Measurements from ENCODE around the gene COL23A1.
"Not testable (repeated sequence)": the region's sequence is repeated elsewhere in the genome, so short reads cannot be mapped to it uniquely, and the experiment has no call there.

Gene COL23A1

DNA sequence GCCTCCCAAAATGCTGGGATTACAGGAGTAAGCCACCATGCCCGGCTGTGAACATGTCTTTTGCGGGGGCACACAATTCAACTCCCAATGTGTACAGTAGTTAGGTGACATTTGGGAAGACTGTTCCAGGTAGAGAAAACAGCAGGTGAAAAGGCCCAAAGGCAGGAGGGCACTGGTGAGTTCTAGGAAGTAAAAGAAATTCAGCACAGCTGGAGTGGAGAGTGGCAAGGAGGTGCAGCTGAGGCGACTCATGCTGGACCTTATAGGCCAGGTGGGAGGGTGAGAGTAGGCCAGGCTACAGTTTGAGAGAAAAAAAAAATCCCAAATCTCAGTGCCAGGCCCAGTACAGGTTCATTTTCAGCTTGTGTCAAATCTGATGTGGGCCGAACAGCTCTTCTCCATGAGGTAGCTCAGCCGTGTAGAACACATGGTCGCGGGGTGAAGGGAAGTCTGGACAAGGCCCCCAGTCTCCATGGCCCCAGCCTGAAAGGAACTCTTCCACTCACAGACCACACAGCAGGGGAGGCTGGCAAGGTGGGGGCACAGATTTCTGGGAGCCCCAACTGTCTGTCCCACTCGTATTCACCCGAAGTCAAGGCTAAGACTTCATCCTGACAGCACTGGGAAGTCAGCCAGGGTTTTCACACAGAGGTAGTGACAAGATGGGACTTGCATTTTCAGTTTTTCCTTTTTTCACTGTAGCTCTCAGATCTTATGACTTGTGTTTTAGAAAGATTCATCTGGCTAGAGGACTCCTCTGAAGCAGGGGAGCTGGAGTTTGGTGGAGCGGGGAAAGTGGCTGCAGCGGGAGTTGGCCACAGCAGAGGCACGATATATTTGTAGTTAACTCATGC, 390.4 kb downstream of the COL23A1 start:
- no peak for DNase-seq

DNA sequence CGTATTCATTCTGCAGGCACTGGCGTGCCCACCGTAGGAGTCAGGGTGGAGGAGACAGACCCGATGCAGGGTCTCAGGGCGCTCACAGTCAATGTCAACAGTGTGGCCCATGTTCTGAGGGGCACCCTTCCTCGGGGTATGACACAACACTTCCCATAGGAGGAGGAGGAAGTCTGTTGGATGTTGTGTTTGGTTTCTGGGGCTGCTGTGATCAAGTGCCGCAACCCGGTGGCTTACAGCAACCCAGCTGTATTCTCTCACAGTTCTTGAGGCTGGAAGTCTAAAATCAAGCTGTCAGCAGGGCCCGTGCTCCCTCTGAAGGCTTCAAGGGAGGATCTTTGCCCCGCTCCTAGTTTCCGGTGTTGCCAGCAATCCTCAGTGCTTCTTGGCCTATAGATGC, 391.5 kb downstream of the COL23A1 start:
- DNase-seq: no peak

DNA sequence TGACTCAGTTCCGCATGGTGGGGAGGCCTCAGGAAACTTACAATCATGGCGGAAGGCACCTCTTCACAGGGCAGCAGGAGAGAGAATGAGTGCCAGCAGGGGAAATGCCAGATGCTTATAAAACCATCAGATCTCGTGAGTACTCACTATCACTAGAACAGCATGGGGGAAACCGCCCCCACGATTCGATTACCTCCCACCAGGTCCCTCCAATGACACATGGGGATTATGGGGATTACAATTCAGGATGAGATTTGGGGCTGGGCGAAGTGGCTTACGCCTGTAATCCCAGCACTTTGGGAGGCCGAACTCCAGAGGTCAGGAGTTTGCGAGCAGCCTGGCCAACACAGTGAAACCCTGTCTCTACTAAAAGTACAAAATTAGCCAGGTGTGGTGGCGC, 392.0 kb downstream of the COL23A1 start:
- DNase-seq: not testable (repeated sequence)

DNA sequence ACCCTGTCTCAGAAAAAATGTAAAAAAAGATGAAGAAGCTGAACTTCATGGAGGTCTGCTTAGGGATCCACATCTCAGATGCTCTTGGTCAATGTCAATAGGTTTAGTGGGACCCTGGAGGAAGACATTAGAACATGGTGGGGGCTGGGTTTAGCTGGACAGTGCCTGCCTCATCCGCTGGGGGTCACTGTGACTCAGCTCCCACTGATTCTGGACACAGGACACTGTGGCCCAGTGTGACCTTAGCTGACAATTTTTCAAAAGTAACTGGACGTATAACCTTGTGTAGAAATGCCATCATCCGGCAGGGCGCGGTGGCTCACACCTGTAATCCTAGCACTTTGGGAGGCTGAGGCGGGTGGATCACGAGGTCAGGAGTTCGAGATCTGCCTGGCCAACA, 393.2 kb downstream of the COL23A1 start:
- no peak for DNase-seq

- no peak for DNase-seq
Observed at GRCh38 chr5:178196281-178196812, 393.8 kb downstream of the COL23A1 start.

DNA sequence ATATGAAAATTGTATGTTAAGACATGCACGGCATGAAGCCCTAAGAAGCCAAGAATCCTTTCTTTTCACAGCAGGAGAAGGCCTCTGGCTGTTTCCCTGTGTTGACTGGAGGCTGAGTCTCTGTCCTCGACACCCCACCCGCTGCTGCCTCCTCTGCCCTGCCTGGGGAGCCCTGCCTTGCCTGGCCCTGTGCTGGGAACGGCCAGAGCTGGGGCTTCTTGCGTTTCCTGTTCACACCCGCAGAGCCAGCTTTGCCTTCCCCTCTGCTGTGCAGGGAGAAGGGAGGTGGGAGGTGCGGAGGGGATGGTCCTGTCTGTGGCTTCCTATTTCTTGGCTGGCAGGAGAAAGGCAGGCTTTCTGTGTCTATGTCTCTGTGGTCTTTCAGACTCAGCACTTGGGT, 396.2 kb downstream of the COL23A1 start:
- DNase-seq: no peak

GRCh38 chr5:178193251-178193809, 396.9 kb downstream of the COL23A1 start:
- no peak for DNase-seq

GRCh38 chr5:178192787-178193186, 397.4 kb downstream of the COL23A1 start:
- no peak for DNase-seq

DNA sequence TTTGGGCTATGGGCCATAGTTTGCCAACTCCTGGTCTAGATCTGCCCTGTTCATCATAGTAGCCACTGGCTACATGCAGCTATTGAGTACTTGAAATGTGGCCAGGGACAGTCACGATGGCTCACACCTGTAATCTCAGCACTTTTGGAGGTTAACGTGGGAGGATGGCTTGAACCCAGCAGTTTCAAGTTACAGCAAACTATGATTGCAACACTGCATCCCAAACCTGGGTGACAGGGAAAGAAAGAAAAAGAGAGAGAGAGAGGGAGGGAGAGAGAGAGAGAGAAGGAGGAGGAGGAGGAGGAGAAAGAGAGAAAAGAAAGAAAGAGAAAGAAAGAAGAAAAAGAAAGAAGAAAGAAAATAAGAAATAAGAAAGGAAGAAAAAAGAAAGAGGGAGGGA, 397.9 kb downstream of the COL23A1 start:
- DNase-seq: no peak

GRCh38 chr5:178191661-178192060, 398.5 kb downstream of the COL23A1 start:
- DNase-seq: no peak

- no peak for DNase-seq
Observed at GRCh38 chr5:178189433-178189832, 400.8 kb downstream of the COL23A1 start.
